Calu3 (cell line): ENCODE data around the gene OR10K2. TPM values are rescaled to one million over a fixed set of nuclear protein-coding genes. Genes with fewer than 3 reads are reported as not detected.
"Not testable (repeated sequence)": the region's sequence is repeated elsewhere in the genome, so short reads cannot be mapped to it uniquely, and the experiment has no call there.

Experiments used
- BruUV-seq: library from RNA; stranded (reverse); fragments of 400-500 nt; replicated peaks from 2 replicates; lab custom pipeline; 2021; lab: Mats Ljungman, UMichigan
- CTCF ChIA-PET: fragments of 300-600 bp; sonication (Branson Sonifier 250); formaldehyde crosslinking; loops from one replicate; lab custom pipeline; 2022; ENCODE audit warnings: antibody characterized with exemption; lab: Charles Lee
- DNase-seq: peaks from one replicate; pipeline ENCODE4 v3.0.0; 2022
- H3K27ac Mint-ChIP-seq: one replicate; pipeline ENCODE4 v1.8.0; 2022; ENCODE audit warnings: mixed read lengths; ENCODE audit not compliant: unreplicated experiment
- H3K27me3 Mint-ChIP-seq: one replicate; pipeline ENCODE4 v1.8.0; 2022; ENCODE audit warnings: mixed read lengths; ENCODE audit not compliant: unreplicated experiment
- H3K36me3 Mint-ChIP-seq: one replicate; pipeline ENCODE4 v1.8.0; 2022; ENCODE audit warnings: mild to moderate bottlenecking, moderate library complexity, mixed read lengths; ENCODE audit not compliant: insufficient read depth, unreplicated experiment
- H3K4me1 Mint-ChIP-seq: one replicate; pipeline ENCODE4 v1.8.0; 2022; ENCODE audit warnings: mild to moderate bottlenecking, low read depth, mixed read lengths; ENCODE audit not compliant: unreplicated experiment
- H3K4me3 Mint-ChIP-seq: one replicate; pipeline ENCODE4 v1.8.0; 2022; ENCODE audit warnings: mild to moderate bottlenecking, low read depth, moderate library complexity, mixed read lengths; ENCODE audit not compliant: unreplicated experiment
- H3K9me3 Mint-ChIP-seq: one replicate; pipeline ENCODE4 v1.8.0; 2022; ENCODE audit warnings: low read depth, mixed read lengths; ENCODE audit not compliant: unreplicated experiment
- CTCF ChIP-seq: fragments of 200-600 bp; IDR thresholded peaks from one replicate; pipeline ENCODE4 v1.8.0; 2022; ENCODE audit warnings: antibody characterized with exemption; ENCODE audit not compliant: unreplicated experiment
- intact Hi-C: fragments of 100-400 bp; cut with micrococcal nuclease; formaldehyde crosslinking; loops from one replicate; pipeline ENCODE4 v1.10.0; 2022; ENCODE audit not compliant: unreplicated experiment
- total RNA-seq: library from RNA; stranded (reverse); gene quantifications from 2 replicates; pipeline ENCODE4 v1.2.3, GENCODE V29; 2022

The OR10K2 gene
- total RNA-seq, 1 experiment from 2014 or later = not detected

GRCh38 chr1:158457246-158457645, 31.2 kb upstream of the OR10K2 start:
- intact Hi-C loops = no loop called here
- no peak for TF ChIP-seq CTCF
- Mint-ChIP-seq H3K27ac (no peak overlapping the region), H3K27me3 (no peaks in the 10 kb centered on the region), H3K4me1 (no peaks in the 10 kb centered on the region), H3K36me3 (no peaks in the 10 kb centered on the region), H3K4me3 (no peak overlapping the region), H3K9me3 (no peaks in the 10 kb centered on the region)
- BruUV-seq = no TSS peak
- CTCF ChIA-PET = no interaction called here
- no peak for DNase-seq

GRCh38 chr1:158454537-158454936, 28.5 kb upstream of the OR10K2 start:
- no peak for TF ChIP-seq CTCF
- no TSS peak for BruUV-seq
- CTCF ChIA-PET = no interaction called here
- Mint-ChIP-seq H3K27ac (no peak overlapping the region), H3K9me3 (peaks cover 7% of the 10 kb centered on the region), H3K36me3 (no peaks in the 10 kb centered on the region), H3K4me3 (no peak overlapping the region), H3K4me1 (no peaks in the 10 kb centered on the region), H3K27me3 (no peaks in the 10 kb centered on the region)
- intact Hi-C loops = no loop called here
- no peak for DNase-seq

GRCh38 chr1:158445376-158445775, 19.3 kb upstream of the OR10K2 start:
- BruUV-seq = no TSS peak
- no peaks in the 10 kb centered on the region for H3K36me3 Mint-ChIP-seq

GRCh38 chr1:158434741-158435140, 8.7 kb upstream of the OR10K2 start:
- BruUV-seq = no TSS peak
- H3K36me3 Mint-ChIP-seq = no peaks in the 10 kb centered on the region
- TF ChIP-seq CTCF = no peak
- peaks cover 3% of the 10 kb centered on the region for H3K9me3 Mint-ChIP-seq
- DNase-seq = no peak
- H3K4me1 Mint-ChIP-seq = no peaks in the 10 kb centered on the region
- H3K4me3 Mint-ChIP-seq = no peak overlapping the region
- CTCF ChIA-PET = no interaction called here
- intact Hi-C loops = no loop called here
- H3K27me3 Mint-ChIP-seq = peaks cover 27% of the 10 kb centered on the region
- no peak overlapping the region for H3K27ac Mint-ChIP-seq

More at GRCh38 chr1:158445376-158445775, 19.3 kb upstream of the OR10K2 start:
- H3K4me3 Mint-ChIP-seq = no peak overlapping the region
- H3K27me3 Mint-ChIP-seq = peaks cover 27% of the 10 kb centered on the region
- intact Hi-C loops = no loop called here
- CTCF ChIA-PET = no interaction called here
- no peak for TF ChIP-seq CTCF
- no peak for DNase-seq
- H3K27ac Mint-ChIP-seq = no peak overlapping the region
- H3K4me1 Mint-ChIP-seq = no peaks in the 10 kb centered on the region
- no peaks in the 10 kb centered on the region for H3K9me3 Mint-ChIP-seq

- H3K9me3 Mint-ChIP-seq, CTCF ChIA-PET, H3K4me3 Mint-ChIP-seq, H3K27ac Mint-ChIP-seq, DNase-seq, BruUV-seq, intact Hi-C loops, H3K4me1 Mint-ChIP-seq, H3K36me3 Mint-ChIP-seq: not testable (repeated sequence)
- peaks cover 22% of the 10 kb centered on the region for H3K27me3 Mint-ChIP-seq
Measured at GRCh38 chr1:158430163-158430562, 4.1 kb upstream of the OR10K2 start.
